Immature natural killer cell (primary cell): ENCODE results near the gene LGMN. TPM values are rescaled to one million over a fixed set of nuclear protein-coding genes. Genes with fewer than 3 reads are reported as not detected.
"Not testable (repeated sequence)": the region's sequence is repeated elsewhere in the genome, so short reads cannot be mapped to it uniquely, and the experiment has no call there.

Experiments used
- DNase-seq, 3 donors: peaks; one replicate each; pipeline ENCODE4 v3.0.0; 2022; ENCODE audit warnings: mixed read lengths in 1 of 3
- H3K27ac Mint-ChIP-seq, 6 donors: one replicate each; pipeline ENCODE4 v1.8.0; 2020; ENCODE audit warnings: mixed read lengths in 6 of 6, mild to moderate bottlenecking in 5 of 6, inconsistent platforms in 4 of 6, moderate library complexity in 3 of 6
- H3K27me3 Mint-ChIP-seq, 3 donors: one replicate each; pipeline ENCODE4 v1.8.0; 2020 to 2021; ENCODE audit warnings: low read depth in 3 of 3, mild to moderate bottlenecking in 3 of 3, mixed read lengths in 3 of 3, moderate library complexity in 3 of 3, inconsistent platforms in 1 of 3
- H3K36me3 Mint-ChIP-seq, 3 donors: one replicate each; pipeline ENCODE4 v1.8.0; 2020; ENCODE audit warnings: mixed read lengths in 3 of 3, inconsistent platforms in 2 of 3, mild to moderate bottlenecking in 2 of 3
- H3K4me1 Mint-ChIP-seq, 2 donors: one replicate each; pipeline ENCODE4 v1.8.0; 2020; ENCODE audit warnings: inconsistent platforms in 2 of 2, mild to moderate bottlenecking in 2 of 2, mixed read lengths in 2 of 2, moderate library complexity in 1 of 2
- H3K4me3 Mint-ChIP-seq, 5 donors: one replicate each; pipeline ENCODE4 v1.8.0; 2020; ENCODE audit warnings: mild to moderate bottlenecking in 5 of 5, mixed read lengths in 5 of 5, inconsistent platforms in 3 of 5, moderate library complexity in 3 of 5
- H3K9me3 Mint-ChIP-seq, 6 donors: one replicate each; pipeline ENCODE4 v1.8.0; 2020; ENCODE audit warnings: mild to moderate bottlenecking in 6 of 6, mixed read lengths in 6 of 6, inconsistent platforms in 4 of 6, moderate library complexity in 3 of 6
- polyA plus RNA-seq, 3 donors: library from polyadenylated mRNA; unstranded; fragments of 300-500 nt; fragmentation: Illumina TruSeq; gene quantifications; one replicate each; pipeline ENCODE4 v1.2.3, GENCODE V29; 2021

The LGMN gene
- polyA plus RNA-seq, 3 donors from 2014 or later = 1.7 to 7.4 (median 2.9) TPM

DNA sequence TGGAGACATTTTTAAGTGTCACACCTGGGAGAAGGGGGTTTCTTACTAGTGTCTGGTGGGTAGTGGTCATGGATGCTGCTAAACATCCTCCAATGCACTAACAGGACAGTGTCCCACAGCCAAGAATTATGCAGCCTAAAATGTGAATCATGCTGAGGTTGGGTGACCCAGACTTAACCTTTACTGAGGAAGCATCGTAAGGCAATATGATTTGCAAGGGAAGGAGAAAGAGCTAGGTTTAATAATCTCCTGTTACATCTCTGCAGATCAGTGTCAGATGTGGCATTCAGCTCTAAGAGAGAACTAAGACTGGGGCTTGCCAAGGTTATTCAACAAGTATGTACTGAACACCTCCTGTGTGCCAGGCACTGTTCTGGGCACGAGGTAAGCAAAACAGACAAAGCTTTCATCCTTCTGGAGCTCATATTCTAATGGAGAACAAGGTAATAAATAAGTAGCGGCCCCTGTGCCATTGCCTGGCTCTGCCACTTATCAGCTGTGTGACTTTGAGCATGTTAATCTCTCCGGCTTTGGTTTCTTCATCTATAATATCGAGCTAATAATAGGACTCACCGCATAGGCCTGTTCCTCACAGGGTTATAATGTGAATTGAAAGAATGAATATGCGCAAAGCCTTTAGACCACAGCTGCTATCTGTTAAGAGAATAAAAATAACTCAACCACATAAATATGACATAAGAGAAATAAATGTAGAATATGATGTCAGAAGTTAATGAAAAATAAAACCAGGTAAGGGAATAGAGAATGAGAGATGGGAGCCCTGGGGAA lies 32.2 kb upstream of the LGMN start:
- H3K27ac Mint-ChIP-seq = no peak overlapping the region
- no peaks in the 10 kb centered on the region for H3K36me3 Mint-ChIP-seq
- H3K4me3 Mint-ChIP-seq = no peak overlapping the region
- no peaks in the 10 kb centered on the region for H3K4me1 Mint-ChIP-seq
- H3K9me3 Mint-ChIP-seq = no peaks in the 10 kb centered on the region
- H3K27me3 Mint-ChIP-seq = peaks cover 0 to 2% (median 0%) of the 10 kb centered on the region in 3 donors
- no peak for DNase-seq

DNA sequence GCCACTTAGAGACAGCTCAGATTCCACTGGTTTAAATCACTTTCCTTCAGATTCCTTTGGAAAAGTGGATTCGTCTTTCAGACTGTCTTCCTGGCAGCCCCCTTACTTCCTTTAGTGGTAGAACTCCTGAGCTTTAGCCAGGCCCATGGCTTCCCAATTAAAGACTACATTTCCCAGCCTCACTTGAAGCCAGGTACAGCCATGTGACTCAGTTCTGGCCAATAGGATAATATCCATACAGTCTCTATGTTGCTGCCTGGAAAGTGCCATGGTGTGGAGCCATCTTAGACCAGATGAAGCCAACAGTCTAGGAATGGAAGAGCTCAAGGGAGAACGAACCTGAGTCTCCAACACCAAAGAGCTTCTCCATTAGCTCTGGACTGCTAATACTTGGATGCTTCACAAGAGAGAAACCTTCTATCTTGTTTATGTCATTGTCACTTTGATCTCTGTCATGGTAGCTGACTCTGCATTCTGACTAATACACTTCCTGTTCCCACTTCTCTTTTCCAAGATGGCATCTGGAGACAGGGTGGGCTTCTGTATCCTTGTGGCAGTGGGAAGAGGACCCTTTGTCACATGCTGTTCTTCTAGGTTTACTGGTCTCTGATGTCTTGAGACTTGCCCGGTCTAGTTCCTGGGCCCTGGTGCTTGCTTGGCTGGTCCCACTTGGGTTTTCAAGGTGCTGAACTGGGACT lies 30.6 kb upstream of the LGMN start:
- not testable (repeated sequence) for H3K4me3 Mint-ChIP-seq, H3K4me1 Mint-ChIP-seq, H3K9me3 Mint-ChIP-seq, H3K27ac Mint-ChIP-seq, H3K36me3 Mint-ChIP-seq, H3K27me3 Mint-ChIP-seq, DNase-seq

DNA sequence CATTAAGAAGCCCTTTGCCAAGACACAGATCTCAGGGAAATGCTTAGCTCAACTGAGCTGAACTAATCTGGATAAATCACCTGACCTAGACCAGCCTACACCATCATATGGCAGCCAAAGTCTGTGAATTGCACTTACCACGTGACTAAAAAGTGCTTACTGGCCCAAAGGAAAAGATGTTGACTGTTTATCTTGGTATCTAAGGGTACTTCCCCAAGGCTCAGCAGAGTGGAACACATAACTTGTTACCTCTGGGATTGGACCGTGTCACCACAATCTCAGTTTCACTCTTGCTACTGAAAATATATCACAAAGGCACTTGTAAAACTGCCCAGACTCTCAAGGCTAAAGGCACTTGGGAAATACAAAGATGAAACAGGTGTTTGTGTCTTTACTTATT lies 26.9 kb upstream of the LGMN start:
- H3K4me1 Mint-ChIP-seq, H3K27ac Mint-ChIP-seq, H3K4me3 Mint-ChIP-seq, H3K9me3 Mint-ChIP-seq, H3K27me3 Mint-ChIP-seq, H3K36me3 Mint-ChIP-seq: not testable (repeated sequence)
- DNase-seq = peak in 2 of 3 donors; percentile 9 to 13

DNA sequence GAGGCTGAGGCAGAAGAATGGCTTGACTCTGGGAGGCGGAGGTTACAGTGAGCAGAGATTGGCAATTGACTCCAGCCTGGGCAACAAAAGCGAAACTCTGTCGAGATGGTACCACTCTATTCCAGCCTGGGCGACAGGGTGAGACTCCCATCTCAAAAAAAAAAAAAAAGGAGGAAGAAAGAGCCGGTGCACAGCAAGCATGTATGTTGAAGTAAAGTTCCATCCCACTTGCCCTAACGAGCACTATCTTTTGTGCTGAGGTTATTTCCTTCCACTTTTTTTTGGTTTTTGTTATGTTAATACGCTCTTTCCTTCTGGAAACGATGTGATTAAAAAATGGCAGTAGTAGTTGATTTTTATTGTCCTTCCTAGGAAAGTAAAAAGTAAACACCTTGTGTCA lies 26.1 kb upstream of the LGMN start:
- no peak overlapping the region for H3K4me3 Mint-ChIP-seq
- H3K9me3 Mint-ChIP-seq = no peaks in the 10 kb centered on the region
- H3K27me3 Mint-ChIP-seq = peaks cover 2 to 10% (median 2%) of the 10 kb centered on the region in 3 donors
- H3K4me1 Mint-ChIP-seq = no peaks in the 10 kb centered on the region
- H3K27ac Mint-ChIP-seq = no peak overlapping the region
- no peak for DNase-seq
- H3K36me3 Mint-ChIP-seq = no peaks in the 10 kb centered on the region

DNA sequence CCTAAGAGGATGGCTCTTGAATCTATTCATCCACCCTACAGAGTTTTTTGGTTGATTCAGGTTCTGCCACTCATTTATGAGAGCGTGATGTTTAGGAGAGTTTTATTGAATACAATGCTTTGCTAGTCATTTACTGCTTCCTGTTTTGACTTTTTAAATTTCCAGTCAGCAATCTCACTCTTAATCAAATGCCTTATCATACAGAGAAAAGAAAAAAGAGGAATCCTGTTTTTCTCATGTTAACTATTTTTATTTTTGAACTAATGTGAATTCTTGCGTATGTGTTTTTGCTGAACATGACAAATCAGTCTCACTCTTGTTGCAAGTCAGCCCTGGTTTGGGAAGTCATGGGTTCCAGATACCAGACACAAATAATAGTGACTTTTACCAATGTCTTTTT lies 22.1 kb upstream of the LGMN start:
- no peak for DNase-seq
- H3K36me3 Mint-ChIP-seq = no peaks in the 10 kb centered on the region
- peaks cover 6 to 7% of the 10 kb centered on the region in 2 donors for H3K4me1 Mint-ChIP-seq
- peaks cover 2 to 10% (median 2%) of the 10 kb centered on the region in 3 donors for H3K27me3 Mint-ChIP-seq
- H3K4me3 Mint-ChIP-seq = no peak overlapping the region
- no peaks in the 10 kb centered on the region for H3K9me3 Mint-ChIP-seq
- H3K27ac Mint-ChIP-seq = no peak overlapping the region

DNA sequence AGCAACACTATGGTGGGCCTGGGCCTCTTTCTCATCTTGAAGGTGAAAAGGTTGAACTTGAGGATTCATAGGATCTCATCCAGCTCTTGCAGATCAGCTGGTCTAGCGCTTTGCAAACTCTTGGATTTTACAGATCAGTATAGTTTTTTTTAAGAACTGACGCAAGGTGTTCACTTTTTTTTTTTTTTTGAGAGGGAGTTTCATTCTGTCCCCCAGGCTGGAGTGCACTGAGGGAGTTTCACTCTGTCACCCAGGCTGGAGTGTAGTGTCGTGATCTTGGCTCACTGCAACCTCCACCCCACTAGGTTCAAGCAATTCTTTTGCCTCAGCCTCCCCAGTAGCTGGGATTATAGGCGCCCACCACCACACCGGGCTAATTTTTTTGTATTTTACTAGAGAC lies 20.4 kb upstream of the LGMN start:
- H3K4me3 Mint-ChIP-seq = no peak overlapping the region

DNA sequence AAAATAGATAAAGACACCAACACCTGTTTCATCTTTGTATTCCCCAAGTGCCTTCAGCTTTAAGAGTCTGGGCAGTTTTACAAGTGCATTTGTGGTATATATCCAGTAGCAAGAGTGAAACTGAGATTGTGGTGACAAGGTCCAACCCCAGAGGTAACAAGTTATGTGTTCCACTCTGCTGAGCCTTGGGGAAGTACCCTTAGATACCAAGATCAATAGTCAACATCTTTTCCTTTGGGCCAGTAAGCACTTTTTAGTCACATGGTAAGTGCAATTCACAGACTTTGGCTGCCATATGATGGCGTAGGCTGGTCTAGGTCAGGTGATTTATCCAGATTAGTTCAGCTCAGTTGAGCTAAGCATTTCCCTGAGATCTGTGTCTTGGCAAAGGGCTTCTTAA lies 19.8 kb upstream of the LGMN start:
- peak overlapping the region in 2 of 6 donors; percentile 35 to 55 for H3K27ac Mint-ChIP-seq
- not testable (repeated sequence) for H3K27me3 Mint-ChIP-seq, H3K4me3 Mint-ChIP-seq, H3K36me3 Mint-ChIP-seq, H3K9me3 Mint-ChIP-seq, H3K4me1 Mint-ChIP-seq
- DNase-seq = peak; percentile 50 to 65 (median 57)

More for the DNA sequence above, 20.4 kb upstream of the LGMN start:
- Mint-ChIP-seq H3K36me3 (no peaks in the 10 kb centered on the region), H3K27me3 (peaks cover under 1 to 10% (median 2%) of the 10 kb centered on the region in 3 donors), H3K4me1 (peaks cover 6 to 7% of the 10 kb centered on the region in 2 donors), H3K27ac (peak overlapping the region in 1 of 6 donors; percentile 55), H3K9me3 (no peaks in the 10 kb centered on the region)
- DNase-seq = no peak

DNA sequence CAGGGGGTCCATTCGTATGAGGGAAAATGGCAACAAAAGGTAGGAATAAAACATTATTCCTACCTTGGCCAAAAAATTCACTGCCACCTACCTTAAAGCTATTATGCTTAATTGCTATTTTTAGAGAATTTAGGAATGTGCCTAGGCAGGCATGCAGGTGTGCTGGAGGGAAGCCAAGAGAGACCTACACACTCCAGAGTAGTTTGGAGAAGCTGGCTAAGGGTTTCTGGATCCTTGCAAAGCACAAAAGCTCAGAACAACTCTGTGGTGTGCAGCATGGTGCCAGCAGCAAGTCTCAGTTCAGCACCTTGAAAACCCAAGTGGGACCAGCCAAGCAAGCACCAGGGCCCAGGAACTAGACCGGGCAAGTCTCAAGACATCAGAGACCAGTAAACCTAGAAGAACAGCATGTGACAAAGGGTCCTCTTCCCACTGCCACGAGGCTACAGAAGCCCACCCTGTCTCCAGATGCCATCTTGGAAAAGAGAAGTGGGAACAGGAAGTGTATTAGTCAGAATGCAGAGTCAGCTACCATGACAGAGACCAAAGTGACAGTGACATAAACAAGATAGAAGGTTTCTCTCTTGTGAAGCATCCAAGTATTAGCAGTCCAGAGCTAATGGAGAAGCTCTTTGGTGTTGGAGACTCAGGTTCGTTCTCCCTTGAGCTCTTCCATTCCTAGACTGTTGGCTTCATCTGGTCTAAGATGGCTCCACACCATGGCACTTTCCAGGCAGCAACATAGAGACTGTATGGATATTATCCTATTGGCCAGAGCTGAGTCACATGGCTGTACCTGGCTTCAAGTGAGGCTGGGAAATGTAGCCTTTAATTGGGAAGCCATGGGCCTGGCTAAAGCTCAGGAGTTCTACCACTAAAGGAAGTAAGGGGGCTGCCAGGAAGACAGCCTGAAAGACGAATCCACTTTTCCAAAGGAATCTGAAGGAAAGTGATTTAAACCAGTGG lies 15.5 kb upstream of the LGMN start:
- not testable (repeated sequence) for H3K4me3 Mint-ChIP-seq, DNase-seq, H3K36me3 Mint-ChIP-seq, H3K27ac Mint-ChIP-seq, H3K9me3 Mint-ChIP-seq, H3K4me1 Mint-ChIP-seq
- peaks cover 2 to 10% (median 3%) of the 10 kb centered on the region in 3 donors for H3K27me3 Mint-ChIP-seq

DNA sequence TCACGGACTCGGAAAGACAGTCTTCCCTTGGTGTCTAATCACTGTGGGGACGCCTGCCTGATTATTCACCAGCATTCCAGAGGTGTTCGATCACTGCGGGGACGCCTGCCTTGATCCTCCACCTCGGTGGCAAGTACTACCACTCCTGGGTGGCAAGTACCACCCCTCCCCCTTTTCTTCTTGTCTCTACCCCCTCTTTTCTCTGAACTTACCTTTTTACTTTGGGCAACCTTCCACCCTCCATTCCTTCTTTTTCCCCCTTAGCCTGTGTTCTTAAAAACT lies 12.0 kb upstream of the LGMN start:
- Mint-ChIP-seq H3K36me3 (no peaks in the 10 kb centered on the region), H3K27ac (no peak overlapping the region), H3K9me3 (no peaks in the 10 kb centered on the region), H3K4me3 (no peak overlapping the region), H3K27me3 (peaks cover 2 to 10% (median 3%) of the 10 kb centered on the region in 3 donors), H3K4me1 (no peaks in the 10 kb centered on the region)
- no peak for DNase-seq

DNA sequence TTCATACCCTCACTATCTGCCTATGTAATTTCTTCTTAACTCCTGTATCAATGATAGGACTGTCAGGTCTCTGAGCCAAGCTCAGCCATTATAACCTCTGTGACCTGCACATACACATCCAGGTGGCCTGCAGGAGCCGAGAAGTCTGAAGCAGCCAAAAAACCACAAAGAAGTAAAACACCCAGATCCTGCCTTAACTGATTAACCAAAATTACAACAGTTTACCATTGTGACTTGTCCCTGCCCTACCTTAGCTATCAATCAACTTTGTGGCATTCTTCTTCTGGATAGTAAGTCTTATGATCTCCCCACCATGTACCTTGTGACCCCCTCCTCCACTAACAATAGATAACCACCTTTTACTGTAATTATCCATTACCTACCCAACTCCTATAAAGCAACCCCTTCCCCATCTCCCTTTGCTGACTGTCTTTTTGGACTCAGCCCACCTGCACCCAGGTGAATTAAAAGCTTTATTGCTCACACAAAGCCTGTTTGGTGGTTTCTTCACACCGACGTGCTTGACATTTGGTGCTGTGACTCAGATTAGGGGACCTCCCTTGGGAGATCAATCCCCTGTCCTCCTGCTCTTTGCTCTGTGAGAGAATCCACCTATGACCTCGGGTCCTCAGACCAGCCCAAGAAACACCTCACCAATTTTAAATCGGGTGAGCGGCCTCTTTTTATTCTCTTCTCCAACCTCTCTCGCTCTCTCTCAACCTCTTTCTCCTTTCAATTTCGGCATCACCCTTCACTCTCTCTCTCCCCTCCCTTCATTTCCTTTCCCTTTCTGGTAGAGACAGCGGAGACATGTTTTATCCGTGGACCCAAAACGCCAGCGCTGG lies 11.5 kb upstream of the LGMN start:
- no peak for DNase-seq
- H3K9me3 Mint-ChIP-seq = no peaks in the 10 kb centered on the region
- no peaks in the 10 kb centered on the region for H3K4me1 Mint-ChIP-seq
- no peaks in the 10 kb centered on the region for H3K36me3 Mint-ChIP-seq
- no peak overlapping the region for H3K27ac Mint-ChIP-seq
- H3K4me3 Mint-ChIP-seq = no peak overlapping the region
- H3K27me3 Mint-ChIP-seq = peaks cover 5 to 10% (median 5%) of the 10 kb centered on the region in 3 donors

DNA sequence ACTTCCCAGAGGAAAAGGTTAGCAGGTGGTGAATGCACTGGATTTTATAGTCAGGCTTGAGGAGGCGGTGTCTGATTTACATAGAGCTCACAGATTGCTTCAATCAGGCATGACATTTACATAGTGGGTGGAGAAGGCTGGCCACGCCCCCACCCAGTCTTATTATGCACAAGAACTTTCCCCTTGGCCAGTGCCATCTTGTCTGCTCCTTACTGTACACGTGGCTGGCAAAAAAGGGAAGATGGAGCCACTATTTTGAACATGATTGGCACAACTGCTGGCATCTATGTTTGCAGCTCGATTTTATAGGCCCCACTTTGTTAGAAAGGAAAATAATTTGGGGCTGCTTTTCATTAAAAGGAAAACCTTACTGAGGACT lies 10.9 kb upstream of the LGMN start:
- Mint-ChIP-seq H3K9me3 (no peaks in the 10 kb centered on the region), H3K27ac (no peak overlapping the region), H3K4me3 (no peak overlapping the region), H3K27me3 (peaks cover 6 to 13% (median 6%) of the 10 kb centered on the region in 3 donors), H3K36me3 (no peaks in the 10 kb centered on the region), H3K4me1 (no peaks in the 10 kb centered on the region)
- no peak for DNase-seq

DNA sequence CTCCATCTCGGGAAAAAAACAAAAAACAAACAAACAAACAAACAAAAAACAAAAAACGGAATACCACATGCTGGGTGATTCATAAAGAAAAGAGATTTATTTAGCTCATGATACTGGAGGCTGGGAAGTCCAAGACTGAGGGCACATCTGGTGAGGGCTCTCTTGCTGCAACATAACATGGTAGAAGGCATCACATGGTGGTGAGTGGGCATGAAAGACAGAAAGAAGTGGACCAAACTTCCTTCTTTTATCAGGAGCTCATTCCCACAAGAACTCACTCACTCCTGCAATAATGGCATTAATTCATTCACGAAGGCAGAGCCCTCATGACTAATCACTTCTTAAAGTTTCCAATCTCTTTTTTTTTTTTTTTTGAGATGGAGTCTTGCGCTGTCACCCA lies 8.0 kb upstream of the LGMN start:
- no peaks in the 10 kb centered on the region for H3K9me3 Mint-ChIP-seq
- H3K27ac Mint-ChIP-seq = no peak overlapping the region
- H3K4me1 Mint-ChIP-seq = peaks cover 6 to 10% of the 10 kb centered on the region in 2 donors
- H3K27me3 Mint-ChIP-seq = peaks cover 12 to 16% (median 14%) of the 10 kb centered on the region in 3 donors
- no peak overlapping the region for H3K4me3 Mint-ChIP-seq
- DNase-seq = no peak
- no peaks in the 10 kb centered on the region for H3K36me3 Mint-ChIP-seq

DNA sequence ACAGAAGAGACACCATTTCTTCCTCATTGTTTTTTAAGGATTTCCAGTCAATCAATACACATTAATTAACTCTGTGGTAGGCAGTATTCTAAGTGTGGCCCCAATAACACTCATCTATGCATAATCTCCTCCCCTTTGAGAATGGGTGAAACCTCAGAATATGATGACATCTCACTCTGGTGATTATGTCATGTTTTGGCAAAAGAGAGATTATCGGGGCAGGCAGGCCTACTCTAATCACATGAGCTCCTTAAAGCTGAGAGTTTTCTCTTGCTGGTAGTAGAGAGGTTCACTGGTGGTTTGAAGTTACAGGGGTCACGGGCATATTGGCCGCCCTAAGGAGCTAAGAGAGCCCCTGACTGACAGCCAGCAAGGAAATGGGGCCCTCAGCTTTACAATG lies 7.1 kb upstream of the LGMN start:
- H3K27ac Mint-ChIP-seq = no peak overlapping the region
- H3K36me3 Mint-ChIP-seq = no peaks in the 10 kb centered on the region
- peaks cover 13 to 22% (median 19%) of the 10 kb centered on the region in 3 donors for H3K27me3 Mint-ChIP-seq
- H3K9me3 Mint-ChIP-seq = no peaks in the 10 kb centered on the region
- H3K4me1 Mint-ChIP-seq = peaks cover 14 to 20% of the 10 kb centered on the region in 2 donors
- no peak for DNase-seq
- H3K4me3 Mint-ChIP-seq = no peak overlapping the region
